HepG2 (cell line): ENCODE results near the gene JADE2. TPM values are rescaled to one million over a fixed set of nuclear protein-coding genes. Genes with fewer than 3 reads are reported as not detected.

Experiments used
- AGO2 ChIP-seq: fragments of 200-400 bp; formaldehyde crosslinking; optimal IDR thresholded peaks from 2 replicates; pipeline ENCODE3; 2017; ENCODE audit warnings: mild to moderate bottlenecking, low read depth, low read length, moderate library complexity
- AKAP8 ChIP-seq: sonication (generic); formaldehyde crosslinking; IDR thresholded peaks from 2 replicates; pipeline ENCODE4 v1.5.1; 2020; ENCODE audit warnings: mild to moderate bottlenecking, missing genetic modification reagents
- BRD4 ChIP-seq: sonication (generic); formaldehyde crosslinking; IDR thresholded peaks from 2 replicates; pipeline ENCODE4 v1.4.0; 2020; ENCODE audit warnings: missing genetic modification reagents
- FLYWCH1 ChIP-seq: sonication (generic); formaldehyde crosslinking; IDR thresholded peaks from 2 replicates; pipeline ENCODE4 v1.8.1; 2023; ENCODE audit warnings: mild to moderate bottlenecking, missing genetic modification reagents
- HMGXB3 ChIP-seq: sonication (generic); formaldehyde crosslinking; IDR thresholded peaks from 2 replicates; pipeline ENCODE4 v1.4.0; 2020; ENCODE audit warnings: missing genetic modification reagents, borderline replicate concordance
- NR2F2 ChIP-seq: IDR thresholded peaks from 2 replicates; pipeline ENCODE4 v1.6.1; 2012; ENCODE audit warnings: low read depth, inconsistent platforms, borderline replicate concordance
- SP1 ChIP-seq, 2 experiments: fragments of 450-650 bp in 1 of 2; sonication (generic) in 1 of 2; formaldehyde crosslinking in 1 of 2; IDR thresholded peaks; 2 replicates each; pipeline versions ENCODE4 v1.4.0 to v1.6.1; 2016 to 2020; ENCODE audit warnings: missing genetic modification reagents in 1 of 2
- ZNF225 ChIP-seq: sonication (generic); formaldehyde crosslinking; IDR thresholded peaks from 2 replicates; pipeline ENCODE4 v1.4.0; 2020; ENCODE audit warnings: mild to moderate bottlenecking, missing genetic modification reagents
- ZNF253 ChIP-seq: sonication (generic); formaldehyde crosslinking; IDR thresholded peaks from 2 replicates; pipeline ENCODE4 v1.8.0; 2022; ENCODE audit warnings: mild to moderate bottlenecking, missing genetic modification reagents, borderline replicate concordance
- ZNF280B ChIP-seq: sonication (generic); formaldehyde crosslinking; IDR thresholded peaks from 2 replicates; pipeline ENCODE4 v1.5.0; 2020; ENCODE audit warnings: missing genetic modification reagents, mild to moderate bottlenecking, borderline replicate concordance
- ZNF281 ChIP-seq: sonication (generic); formaldehyde crosslinking; IDR thresholded peaks from 2 replicates; pipeline ENCODE4 v1.4.0; 2020; ENCODE audit warnings: missing genetic modification reagents, borderline replicate concordance
- ZNF501 ChIP-seq: sonication (generic); formaldehyde crosslinking; IDR thresholded peaks from 2 replicates; pipeline ENCODE4 v1.5.1; 2020; ENCODE audit warnings: mild to moderate bottlenecking, moderate library complexity, missing genetic modification reagents
- ZXDC ChIP-seq: sonication (generic); formaldehyde crosslinking; IDR thresholded peaks from 2 replicates; pipeline ENCODE4 v1.5.0; 2020; ENCODE audit warnings: mild to moderate bottlenecking, missing genetic modification reagents
- polyA plus RNA-seq, 8 experiments: library from polyadenylated mRNA; depleted of rRNA in 3 of 8; stranded (reverse) in 7 of 8; unstranded in 1 of 8; fragments of >200 nt; fragmentation: Illumina TruSeq in 4 of 8; extraction: Trizol in 4 of 8; gene quantifications; 2 replicates each; pipeline versions ENCODE4 v1.2.1 to v1.2.3, GENCODE V29; 2011 to 2016; ENCODE audit warnings: low read depth in 4 of 8, missing spikeins in 1 of 8, mixed read lengths in 1 of 8; ENCODE audit not compliant: insufficient read depth in 1 of 8
- total RNA-seq, 5 experiments: library from RNA; depleted of rRNA; stranded (reverse); fragments of >200 nt; fragmentation: Illumina TruSeq; extraction: Trizol; gene quantifications; 2 replicates each; pipeline ENCODE4 v1.2.3, GENCODE V29; 2016; ENCODE audit warnings: low read depth in 1 of 5
- TF ChIP-seq, protein P1 (sequence below): sonication (generic); formaldehyde crosslinking; IDR thresholded peaks from 2 replicates; pipeline ENCODE4 v1.5.1; 2020; ENCODE audit warnings: mild to moderate bottlenecking, missing genetic modification reagents, moderate library complexity

The JADE2 gene
- total and polyA plus RNA-seq, 2 of the 13 experiments (the other 11 are each of a cell fraction or from before 2014, with no cell fraction given): 7.5 to 15.1 TPM

- peak; percentile 50; the same call in 1 of the 2 replicates for TF ChIP-seq ZNF280B (CRISPR knock-in tag)
- peak; percentile 49; the same call in 1 of the 2 replicates for TF ChIP-seq ZNF281 (CRISPR knock-in tag)
- TF ChIP-seq AGO2: peak; percentile 96
- no peak for TF ChIP-seq HMGXB3 (CRISPR knock-in tag)
- no peak for TF ChIP-seq SP1 (IDR thresholded peaks at IDR 0.05)
- TF ChIP-seq SP1 (CRISPR knock-in tag; IDR thresholded peaks at IDR 0.05): peak; percentile 18; the same call in 1 of the 2 replicates
- TF ChIP-seq ZXDC (CRISPR knock-in tag): peak; percentile 65; the same call in 1 of the 2 replicates
- TF ChIP-seq ZNF225 (CRISPR knock-in tag): no peak; the same call in 1 of the 2 replicates
- peak; percentile 77; the same call in 1 of the 2 replicates for TF ChIP-seq BRD4 (CRISPR knock-in tag)
- TF ChIP-seq, protein P1, sequence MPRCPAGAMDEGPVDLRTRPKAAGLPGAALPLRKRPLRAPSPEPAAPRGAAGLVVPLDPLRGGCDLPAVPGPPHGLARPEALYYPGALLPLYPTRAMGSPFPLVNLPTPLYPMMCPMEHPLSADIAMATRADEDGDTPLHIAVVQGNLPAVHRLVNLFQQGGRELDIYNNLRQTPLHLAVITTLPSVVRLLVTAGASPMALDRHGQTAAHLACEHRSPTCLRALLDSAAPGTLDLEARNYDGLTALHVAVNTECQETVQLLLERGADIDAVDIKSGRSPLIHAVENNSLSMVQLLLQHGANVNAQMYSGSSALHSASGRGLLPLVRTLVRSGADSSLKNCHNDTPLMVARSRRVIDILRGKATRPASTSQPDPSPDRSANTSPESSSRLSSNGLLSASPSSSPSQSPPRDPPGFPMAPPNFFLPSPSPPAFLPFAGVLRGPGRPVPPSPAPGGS (CRISPR knock-in tag): peak; percentile 78
- TF ChIP-seq ZNF253 (CRISPR knock-in tag): 0 out of 2 replicates have a peak, but pooled peaks have one; percentile 38
- TF ChIP-seq ZNF501 (CRISPR knock-in tag): peak; percentile 70; the same call in 1 of the 2 replicates
- peak; percentile 46; the same call in 1 of the 2 replicates for TF ChIP-seq AKAP8 (CRISPR knock-in tag)
- peak; percentile 12; the same call in 1 of the 2 replicates for TF ChIP-seq NR2F2
- TF ChIP-seq FLYWCH1 (CRISPR knock-in tag): 0 out of 2 replicates have a peak, but pooled peaks have one; percentile 72
Observed at GRCh38 chr5:134526483-134527155, 1.1 kb downstream of the JADE2 start (continued).
